Nucleus accumbens (tissue), 56 donors: ENCODE measurements around the gene GSTCD.
"Not testable (repeated sequence)": the region's sequence is repeated elsewhere in the genome, so short reads cannot be mapped to it uniquely, and the experiment has no call there.

ENCODE experiments used
- DNase-seq, 56 donors: peaks; one replicate each; lab custom pipeline; 2025; lab: John Stamatoyannopoulos, UW

The GSTCD gene

GRCh38 chr4:105805501-105806120 lies 97.0 kb downstream of the GSTCD start:
- no peak for DNase-seq

- no peak for DNase-seq
These were observed 98.9 kb downstream of the GSTCD start for GRCh38 chr4:105807496-105807895.

DNA sequence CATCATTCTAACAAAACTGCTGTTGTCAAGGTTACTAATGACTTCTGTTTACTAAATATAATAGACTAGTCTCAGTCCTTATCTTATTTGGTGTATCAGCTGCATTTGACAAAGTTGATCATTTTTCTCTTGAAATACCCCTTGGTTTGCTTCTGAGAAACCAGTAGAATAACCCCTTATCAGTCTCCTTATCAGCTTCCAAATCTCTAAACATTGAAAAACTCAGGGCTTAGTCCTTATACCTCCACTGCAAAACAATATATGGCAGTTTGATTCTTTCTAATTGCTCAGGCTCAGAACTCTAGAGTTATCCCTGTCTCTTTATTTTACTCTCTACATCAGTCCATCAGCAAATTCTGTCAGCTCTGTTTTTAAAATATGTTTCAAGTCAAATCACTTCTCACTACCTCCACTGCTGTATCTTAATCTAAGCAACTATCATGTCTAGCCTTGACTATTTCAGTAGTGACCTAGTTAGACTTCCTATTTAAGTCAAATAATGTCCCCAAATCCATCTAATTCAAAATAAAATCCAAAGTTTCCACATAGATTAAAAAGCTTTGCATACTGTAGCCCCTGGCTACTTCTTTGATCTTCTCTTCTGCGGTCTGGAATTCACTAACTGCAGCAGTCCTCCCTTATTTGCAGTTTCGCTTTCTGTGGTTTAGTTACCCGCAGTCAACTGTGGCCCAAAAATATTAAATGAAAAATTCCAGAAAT lies 99.6 kb downstream of the GSTCD start:
- no peak for DNase-seq

DNA sequence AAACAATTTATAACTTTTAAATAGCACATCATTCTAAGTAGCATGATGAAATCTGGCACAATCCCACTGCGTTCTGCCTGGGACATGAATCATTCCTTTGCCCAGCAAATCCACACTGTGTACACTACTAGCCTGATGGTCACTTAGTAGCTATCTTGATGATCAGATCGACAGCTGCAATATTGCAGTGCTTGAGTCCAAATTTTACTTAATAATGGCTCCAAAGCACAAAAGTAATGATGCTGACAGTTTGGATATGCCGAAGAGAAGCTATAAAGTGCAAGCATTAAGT lies 100.1 kb downstream of the GSTCD start:
- no peak for DNase-seq

GRCh38 chr4:105815701-105816100 lies 107.1 kb downstream of the GSTCD start:
- no peak for DNase-seq

GRCh38 chr4:105822061-105822460 lies 113.5 kb downstream of the GSTCD start:
- no peak for DNase-seq

DNA sequence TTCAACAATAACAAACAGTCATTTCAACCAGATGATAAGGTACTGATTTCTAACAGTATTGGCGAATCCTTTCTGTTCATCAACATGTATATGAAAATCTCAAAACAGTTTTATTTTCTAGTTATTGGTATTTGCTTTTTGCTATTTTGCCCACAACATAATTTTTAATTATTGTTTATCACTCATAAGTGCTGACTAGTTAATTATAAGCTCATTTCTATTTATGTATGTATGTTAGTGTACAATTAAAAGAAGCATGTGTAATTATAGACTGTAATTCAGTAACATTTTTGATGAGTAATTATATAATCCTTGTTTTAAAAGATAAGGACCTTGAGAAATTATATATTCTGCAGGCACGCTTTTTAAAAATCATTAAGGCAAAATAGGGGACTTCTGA lies 119.5 kb downstream of the GSTCD start:
- no peak for DNase-seq

DNA sequence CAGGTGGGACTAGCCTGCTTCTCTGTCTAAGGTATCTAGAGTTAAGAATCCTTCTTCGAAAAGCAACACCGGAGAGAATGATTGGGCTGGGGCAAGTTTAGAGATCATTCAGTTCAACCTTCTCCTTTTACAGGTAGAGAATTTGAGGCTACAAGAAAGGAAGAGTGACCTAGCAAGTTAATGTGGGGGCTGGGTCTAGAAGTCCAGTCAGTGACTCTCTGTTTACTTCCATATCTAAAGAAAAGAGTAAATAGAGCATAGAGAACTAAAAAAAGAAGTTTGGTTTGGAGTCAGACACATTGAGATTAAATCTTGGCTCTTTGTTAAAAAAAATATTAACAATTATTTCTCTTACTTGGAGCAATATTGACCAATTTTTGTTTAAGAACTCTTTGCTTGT lies 122.6 kb downstream of the GSTCD start:
- DNase-seq, result no peak

- no peak for DNase-seq
These were observed 126.6 kb downstream of the GSTCD start for GRCh38 chr4:105835177-105835576.

DNA sequence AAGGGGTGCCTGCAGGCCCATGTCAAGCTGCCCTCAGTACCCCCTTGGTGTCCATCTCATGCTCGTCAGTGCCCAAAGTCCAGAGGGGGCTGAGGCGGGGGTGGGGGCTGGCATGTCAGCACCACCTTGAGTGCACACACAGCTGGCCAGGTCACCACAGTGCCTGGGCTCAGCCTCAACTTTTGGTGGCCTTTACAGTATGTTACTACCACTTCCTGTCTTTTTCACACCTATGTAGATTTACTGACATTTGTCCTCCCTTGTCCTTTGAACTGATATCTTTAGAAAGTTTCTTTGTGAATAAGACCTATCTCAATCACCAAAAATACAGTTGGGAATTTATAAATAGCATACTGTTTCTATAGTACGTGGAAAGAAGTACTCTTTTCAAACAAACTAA lies 128.0 kb downstream of the GSTCD start:
- no peak for DNase-seq

DNA sequence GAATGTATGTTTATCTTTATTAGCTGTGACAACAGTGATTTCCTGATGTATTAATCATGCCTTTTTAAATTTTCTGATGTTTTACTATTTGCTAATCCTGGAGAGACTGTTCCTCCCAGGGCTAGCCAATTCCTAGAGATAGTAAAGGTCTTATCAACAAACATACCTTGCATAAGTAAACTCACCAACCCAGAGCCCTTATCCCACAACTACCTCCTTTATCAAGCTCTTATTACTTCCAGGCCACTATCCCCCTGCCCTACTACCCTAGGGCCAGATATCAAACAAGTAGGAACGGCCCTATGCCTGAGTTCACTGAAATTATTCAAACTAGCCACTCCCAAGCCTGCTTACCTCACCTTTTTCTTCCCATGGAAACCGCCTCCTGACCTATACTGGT lies 128.5 kb downstream of the GSTCD start:
- no peak for DNase-seq

DNA sequence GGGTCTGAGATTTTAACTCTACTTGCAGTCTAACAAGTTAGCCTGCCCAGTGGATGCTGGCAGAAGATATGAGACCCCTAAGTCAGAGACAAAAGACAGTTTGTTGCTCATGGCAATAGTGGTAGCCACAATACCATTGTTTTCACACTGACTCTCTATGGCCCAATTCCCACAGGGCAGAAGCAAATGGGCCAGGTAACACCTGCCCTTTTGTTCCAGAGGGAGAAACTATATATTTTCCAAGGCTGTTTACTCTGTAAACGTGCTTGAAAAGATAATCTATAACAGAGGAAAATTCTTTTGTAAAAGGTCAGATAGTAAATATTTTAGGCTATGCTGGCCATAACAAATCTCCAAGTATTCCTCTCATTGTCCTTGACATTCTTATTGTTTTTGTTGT lies 129.5 kb downstream of the GSTCD start:
- DNase-seq, result no peak

DNA sequence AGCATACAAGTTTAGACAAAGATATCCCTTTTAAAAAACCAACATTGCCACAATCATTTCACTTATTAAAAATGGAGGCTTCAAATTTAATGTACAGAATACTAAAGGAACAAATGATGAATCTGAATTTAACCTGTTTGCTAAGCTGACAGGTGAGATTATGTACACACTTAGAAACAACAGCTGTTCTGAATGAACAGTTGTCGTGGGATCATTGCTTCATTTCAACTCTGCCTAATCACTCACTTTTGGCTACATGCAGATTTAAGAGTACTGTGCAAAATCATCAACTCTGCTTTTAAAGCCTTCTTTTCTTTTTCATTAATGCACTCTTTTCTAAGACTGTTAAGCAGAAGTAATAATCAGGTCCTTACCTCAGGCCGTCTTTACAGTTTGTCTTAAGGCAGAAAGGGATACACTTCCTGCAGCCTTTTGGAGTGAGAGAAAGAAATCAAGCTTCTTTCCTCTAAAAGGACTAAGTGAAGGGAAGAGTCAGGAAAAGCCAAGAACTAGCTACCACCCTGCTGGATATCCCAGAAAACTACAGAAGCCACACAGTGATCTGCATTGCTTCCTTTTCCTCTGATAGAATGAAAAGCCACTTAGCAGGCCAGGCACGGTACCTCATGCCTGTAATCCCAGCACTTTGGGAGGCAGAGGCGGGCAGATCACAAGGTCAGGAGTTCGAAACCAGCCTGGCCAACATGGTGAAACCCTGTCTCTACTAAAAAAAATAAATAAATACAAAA lies 132.0 kb downstream of the GSTCD start:
- no peak for DNase-seq

DNA sequence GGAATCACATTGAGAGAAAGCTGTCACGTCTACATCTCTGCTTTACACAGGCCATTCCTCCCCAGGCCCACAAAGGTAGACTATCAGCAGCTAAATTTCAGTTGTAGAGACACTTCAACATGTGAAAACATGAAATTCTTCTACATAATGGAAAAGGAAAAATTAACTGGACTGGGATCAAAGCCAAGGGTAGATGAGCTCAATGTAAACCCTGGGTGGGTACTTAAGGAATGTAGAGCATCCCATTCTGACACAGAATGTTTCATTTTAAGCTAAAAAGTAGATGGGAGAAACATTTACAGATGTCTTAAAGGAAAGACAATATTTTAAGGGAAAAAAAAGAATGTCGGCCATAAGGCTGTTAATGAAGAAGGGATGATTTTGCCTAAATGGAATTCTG lies 135.4 kb downstream of the GSTCD start:
- DNase-seq, result no peak

- DNase-seq, result no peak
These were observed 137.0 kb downstream of the GSTCD start for GRCh38 chr4:105845559-105845958.

DNA sequence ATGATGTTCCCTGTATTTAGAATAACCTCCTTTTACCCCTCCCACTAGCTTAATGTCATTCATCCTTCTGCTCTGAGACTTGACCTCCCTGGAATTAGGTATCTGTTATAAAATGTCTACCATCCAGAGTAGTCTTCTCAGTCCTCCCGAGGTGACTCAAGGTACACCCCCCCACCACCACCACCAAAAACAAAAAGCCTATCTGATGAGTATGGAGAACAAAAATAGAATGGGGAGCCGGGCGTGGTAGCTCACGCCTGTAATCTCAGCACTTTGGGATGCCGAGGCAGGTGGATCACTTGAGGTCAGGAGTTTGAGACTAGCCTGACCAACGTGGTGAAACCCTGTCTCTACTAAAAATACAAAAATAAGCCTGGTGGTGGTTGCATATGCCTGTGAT lies 139.8 kb downstream of the GSTCD start:
- DNase-seq, result not testable (repeated sequence)

GRCh38 chr4:105851196-105851595 lies 142.6 kb downstream of the GSTCD start:
- no peak for DNase-seq

- DNase-seq, result not testable (repeated sequence)
These were observed 143.6 kb downstream of the GSTCD start for GRCh38 chr4:105852230-105852629.

- no peak for DNase-seq
These were observed 150.0 kb downstream of the GSTCD start for GRCh38 chr4:105858466-105859040.

GRCh38 chr4:105859233-105859632 lies 150.6 kb downstream of the GSTCD start:
- no peak for DNase-seq

DNA sequence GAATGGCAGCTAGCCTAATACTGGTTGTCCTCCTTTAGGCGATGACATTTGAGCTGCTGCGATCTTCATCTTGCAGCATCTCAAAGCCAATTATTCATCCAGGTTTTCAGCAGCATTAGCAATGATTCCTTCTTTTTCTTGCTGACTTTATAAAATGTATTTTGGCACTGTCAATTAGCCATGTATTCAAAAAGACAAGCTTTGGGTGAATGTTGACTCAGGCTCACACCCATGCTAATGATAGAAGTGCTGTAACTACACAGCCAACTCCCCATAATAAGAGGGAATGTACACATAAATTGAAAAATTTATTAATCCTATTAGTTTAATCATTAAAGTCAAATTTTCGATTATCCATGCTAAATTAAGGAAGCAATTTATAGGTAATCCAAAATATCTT lies 162.4 kb downstream of the GSTCD start:
- no peak for DNase-seq

- DNase-seq, result no peak
These were observed 163.4 kb downstream of the GSTCD start for GRCh38 chr4:105871997-105872396.
